Brain microvascular endothelial cell (primary cell): Measurements from ENCODE around the gene SNX13.

ENCODE experiments used
- DNase-seq: peaks from one replicate; pipeline ENCODE4 v3.0.0-alpha.2; 2020
- H3K27ac ChIP-seq: fragments of 250-450 bp; sonication (Bioruptor Pico); 2 replicates; pipeline ENCODE4 v1.5.1; 2020; ENCODE audit warnings: mild to moderate bottlenecking, moderate library complexity
- H3K27me3 ChIP-seq: fragments of 250-450 bp; sonication (Bioruptor Pico); replicated peaks from 2 replicates; pipeline ENCODE4 v1.5.1; 2020; ENCODE audit warnings: mild to moderate bottlenecking
- H3K36me3 ChIP-seq: fragments of 250-450 bp; sonication (Bioruptor Pico); replicated peaks from 2 replicates; pipeline ENCODE4 v1.5.1; 2020; ENCODE audit warnings: mild to moderate bottlenecking
- H3K4me3 ChIP-seq: 2 replicates; pipeline ENCODE4 v1.5.1; 2011; ENCODE audit warnings: low read depth, mild to moderate bottlenecking, control low read depth, low read length, moderate library complexity
- CTCF ChIP-seq: IDR thresholded peaks from 2 replicates; pipeline ENCODE4 v1.5.1; 2011; ENCODE audit warnings: low read depth, mild to moderate bottlenecking, moderate library complexity, low read length, control low read depth, inconsistent platforms; ENCODE audit errors: missing control alignments
- in situ Hi-C: cut with HindIII; loops from 2 replicates; pipeline ENCODE4 v1.10.0; 2017; ENCODE audit warnings: low sequenced_read_pairs, low pct_ligation_motif_present

Gene SNX13

GRCh38 chr7:17907014-17907413, 33.3 kb downstream of the SNX13 start:
- no peak overlapping the region for H3K27ac ChIP-seq
- H3K27me3 ChIP-seq = no peaks in the 10 kb centered on the region
- DNase-seq = no peak
- H3K36me3 ChIP-seq = no peaks in the 10 kb centered on the region
- no peak overlapping the region for H3K4me3 ChIP-seq
- in situ Hi-C loops = no loop called here
- TF ChIP-seq CTCF = no peak

GRCh38 chr7:17903337-17903736, 37.0 kb downstream of the SNX13 start:
- in situ Hi-C loops = no loop called here
- no peak for DNase-seq
- no peak overlapping the region for H3K27ac ChIP-seq
- H3K4me3 ChIP-seq = no peak overlapping the region
- no peak for TF ChIP-seq CTCF
- no peaks in the 10 kb centered on the region for H3K36me3 ChIP-seq
- no peaks in the 10 kb centered on the region for H3K27me3 ChIP-seq

- no peak overlapping the region for H3K4me3 ChIP-seq
- DNase-seq = no peak
- H3K27me3 ChIP-seq = no peaks in the 10 kb centered on the region
- H3K27ac ChIP-seq = no peak overlapping the region
- in situ Hi-C loops = no loop called here
- no peak for TF ChIP-seq CTCF
- H3K36me3 ChIP-seq = no peaks in the 10 kb centered on the region
Observed at GRCh38 chr7:17902599-17902998, 37.7 kb downstream of the SNX13 start.

- Histone ChIP-seq H3K4me3 (no peak overlapping the region), H3K27ac (no peak overlapping the region), H3K36me3 (no peaks in the 10 kb centered on the region), H3K27me3 (no peaks in the 10 kb centered on the region)
- TF ChIP-seq CTCF = no peak
- DNase-seq = no peak
- in situ Hi-C loops = no loop called here
Observed at GRCh38 chr7:17900464-17900863, 39.8 kb downstream of the SNX13 start.

GRCh38 chr7:17898111-17898510, 42.2 kb downstream of the SNX13 start:
- in situ Hi-C loops = no loop called here
- Histone ChIP-seq H3K36me3 (no peaks in the 10 kb centered on the region), H3K4me3 (no peak overlapping the region), H3K27me3 (no peaks in the 10 kb centered on the region), H3K27ac (no peak overlapping the region)
- no peak for DNase-seq
- TF ChIP-seq CTCF = no peak

GRCh38 chr7:17887286-17887685, 53.0 kb downstream of the SNX13 start:
- in situ Hi-C loops = no loop called here
- Histone ChIP-seq H3K27me3 (no peaks in the 10 kb centered on the region), H3K4me3 (no peak overlapping the region), H3K36me3 (no peaks in the 10 kb centered on the region), H3K27ac (no peak overlapping the region)
- DNase-seq = no peak
- no peak for TF ChIP-seq CTCF
